ENCODE measurements around the gene ZDHHC8.

The ZDHHC8 gene

DNA sequence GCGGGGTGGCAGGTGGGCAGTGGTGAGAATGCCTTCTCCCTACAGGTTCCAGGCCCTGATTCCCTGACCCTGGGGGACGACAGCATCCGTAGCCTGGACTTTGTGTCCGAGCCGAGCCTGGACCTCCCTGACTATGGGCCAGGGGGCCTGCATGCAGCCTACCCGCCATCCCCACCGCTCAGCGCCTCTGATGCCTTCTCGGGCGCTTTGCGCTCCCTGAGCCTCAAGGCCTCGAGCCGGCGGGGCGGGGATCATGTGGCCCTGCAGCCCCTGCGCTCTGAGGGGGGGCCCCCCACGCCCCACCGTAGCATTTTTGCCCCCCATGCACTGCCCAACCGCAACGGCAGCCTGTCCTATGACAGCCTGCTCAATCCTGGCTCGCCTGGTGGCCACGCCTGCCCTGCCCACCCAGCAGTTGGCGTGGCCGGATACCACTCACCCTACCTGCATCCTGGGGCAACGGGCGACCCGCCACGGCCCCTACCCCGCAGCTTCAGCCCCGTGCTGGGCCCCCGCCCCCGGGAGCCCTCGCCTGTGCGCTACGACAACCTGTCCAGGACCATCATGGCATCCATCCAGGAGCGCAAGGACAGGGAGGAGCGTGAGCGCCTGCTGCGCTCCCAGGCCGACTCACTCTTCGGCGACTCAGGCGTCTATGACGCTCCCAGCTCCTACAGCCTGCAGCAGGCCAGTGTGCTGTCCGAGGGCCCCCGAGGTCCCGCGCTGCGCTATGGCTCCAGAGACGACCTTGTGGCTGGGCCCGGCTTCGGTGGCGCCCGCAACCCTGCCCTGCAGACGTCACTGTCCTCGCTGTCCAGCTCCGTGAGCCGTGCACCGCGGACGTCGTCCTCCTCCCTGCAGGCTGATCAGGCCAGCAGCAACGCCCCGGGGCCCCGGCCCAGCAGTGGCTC lies 11.4 kb downstream of the ZDHHC8 start:
- H3K4me3 ChIP-seq (ENCODE audit: low read depth, low read length): no peak overlapping the region
- DNase-seq (ENCODE audit: low read depth): no peak
- TF ChIP-seq, protein P1, sequence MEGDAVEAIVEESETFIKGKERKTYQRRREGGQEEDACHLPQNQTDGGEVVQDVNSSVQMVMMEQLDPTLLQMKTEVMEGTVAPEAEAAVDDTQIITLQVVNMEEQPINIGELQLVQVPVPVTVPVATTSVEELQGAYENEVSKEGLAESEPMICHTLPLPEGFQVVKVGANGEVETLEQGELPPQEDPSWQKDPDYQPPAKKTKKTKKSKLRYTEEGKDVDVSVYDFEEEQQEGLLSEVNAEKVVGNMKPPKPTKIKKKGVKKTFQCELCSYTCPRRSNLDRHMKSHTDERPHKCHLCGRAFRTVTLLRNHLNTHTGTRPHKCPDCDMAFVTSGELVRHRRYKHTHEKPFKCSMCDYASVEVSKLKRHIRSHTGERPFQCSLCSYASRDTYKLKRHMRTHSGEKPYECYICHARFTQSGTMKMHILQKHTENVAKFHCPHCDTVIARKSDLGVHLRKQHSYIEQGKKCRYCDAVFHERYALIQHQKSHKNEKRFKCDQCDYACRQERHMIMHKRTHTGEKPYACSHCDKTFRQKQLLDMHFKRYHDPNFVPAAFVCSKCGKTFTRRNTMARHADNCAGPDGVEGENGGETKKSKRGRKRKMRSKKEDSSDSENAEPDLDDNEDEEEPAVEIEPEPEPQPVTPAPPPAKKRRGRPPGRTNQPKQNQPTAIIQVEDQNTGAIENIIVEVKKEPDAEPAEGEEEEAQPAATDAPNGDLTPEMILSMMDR (IDR thresholded peaks at IDR 0.05; ENCODE audit: control insufficient read depth, extremely low read depth, insufficient read depth): no peak

DNA sequence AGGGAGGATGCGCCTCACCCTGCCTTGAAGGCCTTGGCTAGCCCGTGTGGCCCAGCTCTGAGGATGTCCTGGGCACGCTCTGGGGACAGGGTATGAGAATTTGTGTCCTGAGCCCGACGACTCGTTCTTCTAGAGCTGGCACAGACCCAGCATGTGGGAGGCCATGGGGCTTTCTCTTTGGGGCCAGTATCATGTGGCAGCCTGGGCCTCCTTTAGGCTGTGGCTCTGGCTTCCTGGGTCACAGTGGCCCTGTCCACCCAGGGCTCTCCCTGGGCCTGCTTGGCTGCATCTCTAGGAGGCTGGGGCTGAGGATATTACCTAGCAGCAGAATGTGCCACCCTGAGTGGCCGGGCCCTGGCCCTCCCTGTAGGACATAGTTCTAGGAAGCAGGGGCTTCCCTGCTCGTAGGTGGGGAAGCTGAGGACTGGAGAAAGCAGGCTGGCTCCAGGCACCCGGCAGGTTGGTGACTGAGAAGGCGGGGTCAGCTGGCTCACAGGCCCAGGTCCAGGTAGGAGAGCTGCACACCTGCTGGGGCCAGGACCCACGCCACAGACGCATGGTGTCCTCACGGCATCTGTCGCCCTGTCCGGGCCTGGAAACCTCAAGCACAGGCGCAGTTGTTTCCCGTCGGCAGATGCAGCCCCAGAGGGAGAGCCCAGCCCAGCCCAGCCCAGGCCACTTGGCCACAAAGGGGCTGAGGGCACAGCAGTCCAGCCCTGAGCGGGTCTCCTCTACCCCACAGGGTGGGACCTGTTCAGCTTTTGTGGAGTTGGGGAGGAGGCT lies 12.5 kb downstream of the ZDHHC8 start:
- DNase-seq (ENCODE audit: low read depth): no peak
- TF ChIP-seq, protein P1 (IDR thresholded peaks at IDR 0.05; ENCODE audit: control insufficient read depth, extremely low read depth, insufficient read depth): no peak
- no peak overlapping the region for H3K4me3 ChIP-seq (ENCODE audit: low read depth, low read length)

DNA sequence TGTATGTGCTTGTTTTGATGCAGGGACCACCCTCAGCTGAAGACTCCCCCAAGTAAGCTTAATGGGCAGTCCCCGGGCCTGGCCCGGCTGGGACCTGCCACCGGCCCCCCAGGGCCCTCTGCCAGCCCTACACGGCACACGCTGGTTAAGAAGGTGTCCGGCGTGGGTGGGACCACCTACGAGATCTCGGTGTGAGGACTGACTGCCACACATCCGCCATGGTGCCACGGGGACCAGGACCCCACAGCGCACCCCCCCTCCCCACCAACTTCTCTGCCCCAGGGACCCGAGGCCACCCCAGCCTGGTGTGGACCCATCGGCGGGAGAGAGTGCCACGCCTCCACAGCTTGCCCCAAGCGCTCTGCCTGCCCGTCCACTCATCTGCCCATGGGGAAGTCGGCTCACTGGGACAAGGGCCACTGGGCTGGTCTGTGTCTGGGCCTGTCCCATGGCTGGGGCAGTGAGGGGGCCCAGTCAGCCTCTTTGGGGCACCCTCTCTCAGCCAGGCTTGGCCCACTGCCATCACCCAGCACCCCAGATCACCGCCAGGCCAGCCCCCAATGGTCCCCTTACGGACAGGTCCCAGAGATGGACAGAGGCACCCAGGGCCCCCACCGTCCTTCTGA lies 13.7 kb downstream of the ZDHHC8 start:
- TF ChIP-seq, protein P1 (IDR thresholded peaks at IDR 0.05; ENCODE audit: control insufficient read depth, extremely low read depth, insufficient read depth): no peak
- DNase-seq (ENCODE audit: low read depth): no peak
- H3K4me3 ChIP-seq (ENCODE audit: low read depth, low read length): no peak overlapping the region

DNA sequence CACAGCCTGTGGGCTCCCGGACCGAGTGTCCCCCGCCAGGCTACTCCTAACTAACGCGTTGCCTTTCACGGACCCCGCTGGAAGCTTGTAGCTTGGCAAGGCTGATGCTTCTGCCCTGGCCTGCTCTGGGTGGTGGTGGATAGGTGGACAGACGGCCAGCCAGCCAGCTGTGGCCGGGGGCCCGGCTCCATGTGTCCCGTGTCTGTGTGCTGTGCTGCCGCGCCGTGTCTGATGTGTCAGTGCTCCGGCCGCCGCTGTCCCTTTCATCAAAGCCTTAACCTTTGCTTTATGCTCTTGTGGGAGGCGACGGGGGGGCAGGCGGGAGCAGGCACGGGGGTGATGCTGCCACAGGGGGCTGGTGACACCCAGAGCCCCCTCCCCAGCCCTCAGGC lies 14.2 kb downstream of the ZDHHC8 start:
- no peak overlapping the region for H3K4me3 ChIP-seq (ENCODE audit: low read depth, low read length)
- TF ChIP-seq, protein P1 (IDR thresholded peaks at IDR 0.05; ENCODE audit: control insufficient read depth, extremely low read depth, insufficient read depth): no peak
- no peak for DNase-seq (ENCODE audit: low read depth)

DNA sequence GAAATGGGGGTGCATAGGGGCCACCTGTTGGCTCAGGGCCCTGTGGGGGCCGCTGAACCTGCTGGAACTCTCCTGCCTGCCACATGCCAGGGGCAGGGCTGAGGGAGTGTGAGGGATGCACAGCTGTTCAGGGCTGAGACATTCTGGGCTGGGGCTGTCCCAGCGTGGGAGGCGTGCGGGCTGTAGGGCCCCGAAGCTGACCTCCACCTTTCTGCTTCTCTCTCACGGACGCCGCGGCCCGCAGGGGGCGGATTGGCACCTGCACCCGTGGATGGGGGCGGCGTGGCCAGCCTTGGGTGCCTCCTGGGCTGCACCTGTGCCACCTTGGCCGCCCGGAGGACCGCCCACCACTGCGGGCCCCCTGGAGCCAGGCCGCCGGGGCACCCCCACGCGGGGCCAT lies 15.2 kb downstream of the ZDHHC8 start:
- no peak overlapping the region for H3K4me3 ChIP-seq (ENCODE audit: low read depth, low read length)
- TF ChIP-seq, protein P1 (IDR thresholded peaks at IDR 0.05; ENCODE audit: control insufficient read depth, extremely low read depth, insufficient read depth): no peak
- DNase-seq (ENCODE audit: low read depth): no peak

DNA sequence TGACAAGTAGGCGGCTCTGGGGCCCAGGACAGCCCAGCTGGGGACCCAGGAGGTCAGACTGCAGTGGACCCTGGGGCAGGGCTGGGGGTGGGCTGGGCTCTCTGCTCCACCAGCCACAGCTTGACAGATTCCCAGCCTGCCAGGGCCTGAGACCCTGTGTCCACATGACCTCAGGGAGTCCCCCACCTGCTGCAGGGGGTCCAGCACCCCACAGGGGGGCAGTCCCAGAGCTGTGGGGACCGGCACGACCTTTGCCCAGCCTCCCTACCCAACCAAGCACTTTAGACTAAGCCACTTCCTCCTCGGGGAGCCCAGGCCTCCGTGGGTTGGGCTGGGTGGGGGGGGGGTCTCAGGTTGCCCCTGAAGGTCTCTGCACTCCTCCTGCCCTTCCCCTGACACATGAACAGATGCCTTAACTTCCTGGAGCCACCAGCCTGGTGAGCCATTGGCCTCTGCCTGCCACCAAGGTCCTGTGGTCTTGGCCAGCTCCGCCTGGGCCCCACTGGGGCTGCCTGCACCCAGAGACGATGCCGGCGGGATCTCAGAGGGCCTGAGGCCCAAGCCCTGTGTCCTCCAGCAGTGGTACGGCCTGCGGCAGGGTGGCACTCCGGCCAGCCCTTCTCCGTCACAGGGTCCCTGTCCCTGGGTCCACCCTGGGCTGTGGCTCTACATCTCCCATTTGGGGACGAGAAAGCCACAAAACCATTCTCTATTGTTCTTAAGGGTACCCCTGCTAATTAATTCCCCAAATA lies 15.8 kb downstream of the ZDHHC8 start:
- H3K4me3 ChIP-seq (ENCODE audit: low read depth, low read length): no peak overlapping the region
- TF ChIP-seq, protein P1 (IDR thresholded peaks at IDR 0.05; ENCODE audit: control insufficient read depth, extremely low read depth, insufficient read depth): no peak

More for the DNA sequence above, 15.8 kb downstream of the ZDHHC8 start:
- no peak for DNase-seq (ENCODE audit: low read depth)
